Testis (tissue), 2 donors: Measurements from ENCODE around the gene USP1.

Experiments
- POLR2A ChIP-seq: fragments of 450-650 bp; IDR thresholded peaks from one replicate; pipeline ENCODE4 v1.6.1; 2017; ENCODE audit warnings: antibody characterized with exemption, mild to moderate bottlenecking, moderate library complexity
- TF ChIP-seq, protein P1 (sequence below), 3 experiments: fragments of 450-650 bp in 2 of 3; fragments of 200-600 bp in 1 of 3; sonication (generic) in 1 of 3; IDR thresholded peaks; one replicate each; pipeline ENCODE4 v1.5.1; 2016 to 2019; ENCODE audit warnings: antibody characterized with exemption in 3 of 3, mild to moderate bottlenecking in 2 of 3, moderate library complexity in 1 of 3

DNA sequence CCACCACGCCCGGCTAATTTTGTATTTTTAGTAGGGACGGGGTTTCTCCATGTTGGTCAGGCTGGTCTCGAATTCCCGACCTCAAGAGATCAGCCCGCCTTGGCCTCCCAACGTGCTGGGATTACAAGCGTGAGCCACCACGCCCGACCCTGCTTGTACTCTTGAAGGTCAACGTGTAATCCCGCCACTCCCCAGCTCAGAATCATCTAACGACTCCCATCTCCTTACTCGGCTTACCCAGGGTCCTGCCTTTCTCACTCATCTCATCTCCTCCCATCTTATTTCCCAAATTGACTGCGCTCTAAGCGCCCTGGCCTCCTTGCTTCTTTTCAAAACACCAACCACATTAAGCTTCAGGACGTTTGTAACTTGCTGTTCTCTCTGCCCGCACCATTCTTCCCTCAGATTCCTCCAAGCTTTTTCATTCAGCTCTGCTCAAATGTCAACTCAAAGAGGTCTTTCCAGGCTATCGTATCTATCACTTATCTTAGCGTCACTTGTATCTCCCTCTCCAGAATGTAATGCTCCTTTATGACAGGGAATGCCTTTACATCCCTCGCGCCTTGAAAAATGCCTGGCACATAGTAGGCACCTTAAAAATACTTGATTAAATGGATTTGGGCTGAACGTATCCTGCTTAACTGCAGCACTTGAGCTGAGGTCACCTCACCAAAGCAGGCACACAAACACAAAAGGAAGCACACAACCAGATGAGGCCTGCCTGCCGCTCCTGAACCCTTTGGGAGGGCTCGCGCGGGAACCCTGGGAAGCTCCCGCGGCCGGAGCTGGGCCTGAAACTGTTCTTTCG lies 1.4 kb upstream of the USP1 start:
- TF ChIP-seq, protein P1, sequence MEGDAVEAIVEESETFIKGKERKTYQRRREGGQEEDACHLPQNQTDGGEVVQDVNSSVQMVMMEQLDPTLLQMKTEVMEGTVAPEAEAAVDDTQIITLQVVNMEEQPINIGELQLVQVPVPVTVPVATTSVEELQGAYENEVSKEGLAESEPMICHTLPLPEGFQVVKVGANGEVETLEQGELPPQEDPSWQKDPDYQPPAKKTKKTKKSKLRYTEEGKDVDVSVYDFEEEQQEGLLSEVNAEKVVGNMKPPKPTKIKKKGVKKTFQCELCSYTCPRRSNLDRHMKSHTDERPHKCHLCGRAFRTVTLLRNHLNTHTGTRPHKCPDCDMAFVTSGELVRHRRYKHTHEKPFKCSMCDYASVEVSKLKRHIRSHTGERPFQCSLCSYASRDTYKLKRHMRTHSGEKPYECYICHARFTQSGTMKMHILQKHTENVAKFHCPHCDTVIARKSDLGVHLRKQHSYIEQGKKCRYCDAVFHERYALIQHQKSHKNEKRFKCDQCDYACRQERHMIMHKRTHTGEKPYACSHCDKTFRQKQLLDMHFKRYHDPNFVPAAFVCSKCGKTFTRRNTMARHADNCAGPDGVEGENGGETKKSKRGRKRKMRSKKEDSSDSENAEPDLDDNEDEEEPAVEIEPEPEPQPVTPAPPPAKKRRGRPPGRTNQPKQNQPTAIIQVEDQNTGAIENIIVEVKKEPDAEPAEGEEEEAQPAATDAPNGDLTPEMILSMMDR (IDR thresholded peaks at IDR 0.05) = no peak
- no peak for TF ChIP-seq POLR2A
